IMR-90 (cell line): ENCODE results near the gene SV2C. TPM values are rescaled to one million over a fixed set of nuclear protein-coding genes. Genes with fewer than 3 reads are reported as not detected.

ENCODE experiments used
- ATAC-seq: fragments of 200-7000 bp; cut with Tn5 transposase; 2 replicates; pipeline ENCODE4 v1.9.1; 2020; ENCODE audit warnings: low read depth, mild to moderate bottlenecking, moderate library complexity
- BruUV-seq: library from RNA; stranded (reverse); fragments of 400-500 nt; replicated peaks from 2 replicates; lab custom pipeline; 2021; lab: Mats Ljungman, UMichigan
- CTCF ChIA-PET: fragments of 300-600 bp; formaldehyde crosslinking; extraction: SDS; loops from one replicate; lab custom pipeline; 2021; ENCODE audit warnings: antibody characterized with exemption; lab: Yijun Ruan, JAX
- POLR2A ChIA-PET: fragments of 300-600 bp; sonication (Branson Sonifier 250); formaldehyde crosslinking; loops from one replicate; lab custom pipeline; 2022; ENCODE audit warnings: antibody characterized with exemption; ENCODE audit not compliant: unreplicated experiment; lab: Charles Lee
- DNase-seq: peaks from one replicate; pipeline ENCODE4 v3.0.0; 2013
- H2AFZ ChIP-seq: replicated peaks from 2 replicates; pipeline ENCODE3; 2013; ENCODE audit warnings: low read length, mild to moderate bottlenecking; ENCODE audit not compliant: poor library complexity
- H2AK5ac ChIP-seq: 2 replicates; pipeline ENCODE4 v1.6.1; 2013; ENCODE audit warnings: low read depth, low read length, inconsistent platforms
- H2AK9ac ChIP-seq: replicated peaks from 2 replicates; pipeline ENCODE3; 2013; ENCODE audit warnings: mild to moderate bottlenecking, low read depth, low read length, moderate library complexity; ENCODE audit not compliant: poor library complexity
- H2BK120ac ChIP-seq: 2 replicates; pipeline ENCODE4 v1.6.1; 2013; ENCODE audit warnings: low read depth, low read length, inconsistent platforms
- H2BK15ac ChIP-seq: 3 replicates; pipeline ENCODE4 v1.6.1; 2013; ENCODE audit warnings: low read depth, low read length, inconsistent platforms
- H2BK20ac ChIP-seq: 2 replicates; pipeline ENCODE4 v1.6.1; 2013; ENCODE audit warnings: low read depth, mild to moderate bottlenecking, inconsistent platforms, low read length, moderate library complexity
- H2BK5ac ChIP-seq: 2 replicates; pipeline ENCODE4 v1.6.1; 2013; ENCODE audit warnings: mild to moderate bottlenecking, low read depth, low read length, inconsistent platforms; ENCODE audit not compliant: poor library complexity, severe bottlenecking
- H3K14ac ChIP-seq: replicated peaks from 2 replicates; pipeline ENCODE4 v1.6.1; 2013; ENCODE audit warnings: low read depth, low read length, inconsistent platforms
- H3K18ac ChIP-seq: 2 replicates; pipeline ENCODE4 v1.6.1; 2013; ENCODE audit warnings: low read depth, low read length, control low read depth
- H3K23ac ChIP-seq: 2 replicates; pipeline ENCODE4 v1.6.1; 2013; ENCODE audit warnings: low read depth, low read length, inconsistent platforms
- H3K27ac ChIP-seq: 2 replicates; pipeline ENCODE4 v1.5.1; 2013; ENCODE audit warnings: mild to moderate bottlenecking, control low read depth, low read length; ENCODE audit not compliant: insufficient read depth
- H3K27me3 ChIP-seq: 2 replicates; pipeline ENCODE4 v1.6.1; 2013; ENCODE audit warnings: low read length; ENCODE audit not compliant: control insufficient read depth, insufficient read depth
- H3K36me3 ChIP-seq: 2 replicates; pipeline ENCODE4 v1.6.1; 2013; ENCODE audit warnings: low read length, mixed read lengths; ENCODE audit not compliant: control insufficient read depth, insufficient read depth
- H3K4ac ChIP-seq: 2 replicates; pipeline ENCODE4 v1.6.1; 2013; ENCODE audit warnings: low read depth, low read length, inconsistent platforms
- H3K4me1 ChIP-seq: 2 replicates; pipeline ENCODE4 v1.6.1; 2013; ENCODE audit warnings: low read length, mixed read lengths; ENCODE audit not compliant: control insufficient read depth, insufficient read depth
- H3K4me2 ChIP-seq: 2 replicates; pipeline ENCODE4 v1.6.1; 2013; ENCODE audit warnings: low read depth, mild to moderate bottlenecking, control low read depth, low read length, moderate library complexity
- H3K4me3 ChIP-seq: 2 replicates; pipeline ENCODE4 v1.5.1; 2013; ENCODE audit warnings: low read depth, mild to moderate bottlenecking, control low read depth, low read length, moderate library complexity; ENCODE audit not compliant: insufficient read depth
- H3K56ac ChIP-seq: 2 replicates; pipeline ENCODE4 v1.6.1; 2013; ENCODE audit warnings: low read length, inconsistent platforms; ENCODE audit not compliant: insufficient read depth; ENCODE audit errors: extremely low read depth
- H3K79me1 ChIP-seq, 2 experiments: 2 replicates each; pipeline ENCODE4 v1.6.1; 2013; ENCODE audit warnings: low read length in 2 of 2, inconsistent platforms in 1 of 2, low read depth in 1 of 2
- H3K9ac ChIP-seq: 2 replicates; pipeline ENCODE4 v1.6.1; 2013; ENCODE audit warnings: low read depth, low read length, control low read depth
- H3K9me1 ChIP-seq: 2 replicates; pipeline ENCODE4 v1.6.1; 2013; ENCODE audit warnings: low read length, inconsistent platforms; ENCODE audit not compliant: insufficient read depth
- H3K9me3 ChIP-seq: 2 replicates; pipeline ENCODE4 v1.6.1; 2013; ENCODE audit warnings: low read length; ENCODE audit not compliant: control insufficient read depth, insufficient read depth
- H4K20me1 ChIP-seq: 2 replicates; pipeline ENCODE4 v1.6.1; 2013; ENCODE audit warnings: low read length, inconsistent platforms; ENCODE audit not compliant: insufficient read depth
- H4K5ac ChIP-seq: 2 replicates; pipeline ENCODE4 v1.6.1; 2013; ENCODE audit warnings: mild to moderate bottlenecking, low read depth, low read length, control low read depth
- H4K8ac ChIP-seq, 2 experiments: 2 replicates each; pipeline ENCODE4 v1.6.1; 2013; ENCODE audit warnings: low read depth in 2 of 2, low read length in 2 of 2, control low read depth in 1 of 2, inconsistent platforms in 1 of 2
- H4K91ac ChIP-seq: 2 replicates; pipeline ENCODE4 v1.6.1; 2013; ENCODE audit warnings: low read depth, low read length, inconsistent platforms; ENCODE audit not compliant: insufficient read depth
- BHLHE40 ChIP-seq: fragments of 150-350 bp; IDR thresholded peaks from 2 replicates; pipeline ENCODE4 v1.6.1; 2016; ENCODE audit warnings: mild to moderate bottlenecking, low read depth, low read length
- CEBPB ChIP-seq: IDR thresholded peaks from 2 replicates; pipeline ENCODE4 v1.6.1; 2012; ENCODE audit warnings: low read depth, low read length, improper control_type of control experiment
- CHD1 ChIP-seq: IDR thresholded peaks from 2 replicates; pipeline ENCODE4 v1.6.1; 2012; ENCODE audit warnings: low read depth, low read length, improper control_type of control experiment
- FOS ChIP-seq: fragments of 150-350 bp; IDR thresholded peaks from 2 replicates; pipeline ENCODE4 v1.6.1; 2016; ENCODE audit warnings: low read depth, low read length
- MAFK ChIP-seq: IDR thresholded peaks from 2 replicates; pipeline ENCODE4 v1.6.1; 2012; ENCODE audit warnings: low read depth, low read length, improper control_type of control experiment
- MAZ ChIP-seq: IDR thresholded peaks from 2 replicates; pipeline ENCODE4 v1.6.1; 2012; ENCODE audit warnings: low read depth, mild to moderate bottlenecking, low read length, improper control_type of control experiment, moderate library complexity, borderline replicate concordance
- MXI1 ChIP-seq: IDR thresholded peaks from 2 replicates; pipeline ENCODE4 v1.6.1; 2012; ENCODE audit warnings: low read depth, mild to moderate bottlenecking, low read length, moderate library complexity, borderline replicate concordance
- NFE2L2 ChIP-seq: fragments of 150-350 bp; IDR thresholded peaks from 2 replicates; pipeline ENCODE4 v1.6.1; 2016; ENCODE audit warnings: low read depth, mild to moderate bottlenecking, low read length
- POLR2A ChIP-seq: IDR thresholded peaks from 2 replicates; pipeline ENCODE4 v1.6.1; 2012; ENCODE audit warnings: mild to moderate bottlenecking, low read depth, low read length
- RAD21 ChIP-seq: IDR thresholded peaks from 2 replicates; pipeline ENCODE4 v1.6.1; 2012; ENCODE audit warnings: low read length, improper control_type of control experiment
- RCOR1 ChIP-seq: IDR thresholded peaks from 2 replicates; pipeline ENCODE4 v1.6.1; 2012; ENCODE audit warnings: mild to moderate bottlenecking, low read length, improper control_type of control experiment; ENCODE audit not compliant: insufficient replicate concordance
- RFX5 ChIP-seq: IDR thresholded peaks from 2 replicates; pipeline ENCODE4 v1.8.0; 2012; ENCODE audit warnings: low read depth, mild to moderate bottlenecking, low read length, moderate library complexity
- WGBS, 2 experiments: methylation state at CpG; one replicate each; pipeline versions ENCODE4 v1.1.5 to v1.1.7; 2013; ENCODE audit warnings: missing lambda C conversion rate in 2 of 2; ENCODE audit not compliant: insufficient read length in 1 of 2; ENCODE audit errors: extremely low coverage in 2 of 2; 5-methylcytosine and 5-hydroxymethylcytosine counted together
- dilution Hi-C: fragments of 300-500 bp; cut with HindIII; formaldehyde crosslinking; loops from one replicate; pipeline ENCODE4 v1.14.3; 2018; ENCODE audit warnings: low sequenced_read_pairs; ENCODE audit not compliant: unreplicated experiment
- in situ Hi-C: fragments of 300-500 bp; cut with MboI; formaldehyde crosslinking; loops from 3 replicates; pipeline ENCODE4 v1.14.3; 2019; ENCODE audit warnings: low sequenced_read_pairs, inconsistent platforms, mixed read lengths
- intact Hi-C: fragments of 100-400 bp; cut with micrococcal nuclease; formaldehyde crosslinking; loops from 2 replicates; pipeline ENCODE4 v1.10.0; 2022
- polyA plus RNA-seq, 3 experiments: library from polyadenylated mRNA; depleted of rRNA; stranded (reverse); fragments of >200 nt; gene quantifications; 2 replicates each; pipeline ENCODE4 v1.2.3, GENCODE V29; 2012; ENCODE audit warnings: low replicate concordance in 1 of 3
- total RNA-seq: library from RNA; depleted of rRNA; stranded (reverse); fragments of >200 nt; gene quantifications from 2 replicates; pipeline ENCODE4 v1.2.3, GENCODE V29; 2012
- TF ChIP-seq, protein P1 (sequence below): conservative IDR thresholded peaks from 2 replicates; pipeline ENCODE4 v1.5.1; 2012; ENCODE audit warnings: mild to moderate bottlenecking, low read depth, low read length, improper control_type of control experiment
- TF ChIP-seq, protein P2 (sequence below): fragments of 150-350 bp; IDR thresholded peaks from 2 replicates; pipeline ENCODE4 v1.6.1; 2016; ENCODE audit warnings: low read depth, mild to moderate bottlenecking, low read length, moderate library complexity, borderline replicate concordance
- TF ChIP-seq, protein P3 (sequence below): fragments of 150-350 bp; IDR thresholded peaks from 2 replicates; pipeline ENCODE4 v1.6.1; 2017; ENCODE audit warnings: mild to moderate bottlenecking, antibody characterized with exemption, low read length, low read depth

Gene SV2C
- total and polyA plus RNA-seq, 2 of the 4 experiments (the other 2 are of a cell fraction): not detected

DNA sequence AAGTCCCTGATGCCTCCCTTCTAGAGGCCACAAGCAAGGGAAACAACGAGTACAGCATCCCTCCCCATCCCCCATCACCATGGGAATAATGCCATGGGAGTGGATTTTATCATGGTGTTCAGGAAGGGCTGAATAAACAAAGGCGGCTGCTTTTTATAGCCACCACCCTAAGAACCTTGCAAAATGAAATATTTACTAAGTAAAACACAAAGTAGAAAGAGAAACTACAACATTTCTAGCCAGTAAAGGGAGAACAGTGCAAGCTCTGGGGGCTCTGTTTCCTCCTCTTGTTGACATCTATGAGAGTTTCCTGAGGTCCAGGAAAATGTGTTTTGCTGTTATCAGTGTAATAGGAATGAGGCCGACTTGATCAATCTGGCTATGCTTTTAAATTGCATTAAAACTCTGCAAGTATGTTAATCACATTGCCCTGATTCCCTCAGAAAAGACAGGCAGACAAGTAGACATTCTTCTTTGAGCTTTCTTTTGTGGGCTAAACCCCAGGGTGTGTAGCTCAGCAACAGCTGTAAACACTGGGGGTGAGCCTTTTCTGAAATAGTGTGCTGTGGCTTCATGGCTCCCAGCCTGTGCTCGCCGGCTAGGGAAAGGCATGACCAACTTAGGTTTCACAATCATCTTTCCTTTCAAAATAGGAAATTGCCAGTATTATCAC, 31.1 kb downstream of the SV2C start:
- Histone ChIP-seq H2BK20ac (no peak overlapping the region), H3K56ac (no peak overlapping the region), H2AK5ac (no peak overlapping the region), H3K27me3 (no peaks in the 10 kb centered on the region), H3K23ac (no peak overlapping the region), H3K9ac (no peak overlapping the region), H3K18ac (no peak overlapping the region), H4K20me1 (no peaks in the 10 kb centered on the region), H2AFZ (no peak overlapping the region), H2BK120ac (no peak overlapping the region), H3K9me1 (no peaks in the 10 kb centered on the region), H2BK15ac (no peak overlapping the region), H3K14ac (no peak overlapping the region), H3K36me3 (no peaks in the 10 kb centered on the region), H4K91ac (no peak overlapping the region), H2BK5ac (no peak overlapping the region), H3K79me1 (no peaks in the 10 kb centered on the region), H3K27ac (no peak overlapping the region), H4K8ac (no peak overlapping the region), H3K9me3 (no peaks in the 10 kb centered on the region), H3K4ac (no peak overlapping the region), H3K4me1 (no peaks in the 10 kb centered on the region), H3K4me3 (no peak overlapping the region), H4K5ac (no peak overlapping the region), H2AK9ac (no peak overlapping the region), H3K4me2 (no peak overlapping the region)
- dilution Hi-C loops: no loop called here
- ATAC-seq (no peak), DNase-seq (no peak)
- ChIA-PET CTCF (no interaction called here), POLR2A (no interaction called here)
- no CpG with 5 or more reads among the region's 5 CpGs for WGBS, 2 experiments
- TF ChIP-seq FOS (no peak), RAD21 (no peak), MAFK (no peak), NFE2L2 (no peak), CEBPB (no peak), RFX5 (no peak), MXI1 (no peak), POLR2A (no peak), CHD1 (no peak), RCOR1 (no peak), MAZ (no peak), BHLHE40 (no peak)
- TF ChIP-seq, protein P1, sequence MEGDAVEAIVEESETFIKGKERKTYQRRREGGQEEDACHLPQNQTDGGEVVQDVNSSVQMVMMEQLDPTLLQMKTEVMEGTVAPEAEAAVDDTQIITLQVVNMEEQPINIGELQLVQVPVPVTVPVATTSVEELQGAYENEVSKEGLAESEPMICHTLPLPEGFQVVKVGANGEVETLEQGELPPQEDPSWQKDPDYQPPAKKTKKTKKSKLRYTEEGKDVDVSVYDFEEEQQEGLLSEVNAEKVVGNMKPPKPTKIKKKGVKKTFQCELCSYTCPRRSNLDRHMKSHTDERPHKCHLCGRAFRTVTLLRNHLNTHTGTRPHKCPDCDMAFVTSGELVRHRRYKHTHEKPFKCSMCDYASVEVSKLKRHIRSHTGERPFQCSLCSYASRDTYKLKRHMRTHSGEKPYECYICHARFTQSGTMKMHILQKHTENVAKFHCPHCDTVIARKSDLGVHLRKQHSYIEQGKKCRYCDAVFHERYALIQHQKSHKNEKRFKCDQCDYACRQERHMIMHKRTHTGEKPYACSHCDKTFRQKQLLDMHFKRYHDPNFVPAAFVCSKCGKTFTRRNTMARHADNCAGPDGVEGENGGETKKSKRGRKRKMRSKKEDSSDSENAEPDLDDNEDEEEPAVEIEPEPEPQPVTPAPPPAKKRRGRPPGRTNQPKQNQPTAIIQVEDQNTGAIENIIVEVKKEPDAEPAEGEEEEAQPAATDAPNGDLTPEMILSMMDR: no peak
- TF ChIP-seq, protein P2, sequence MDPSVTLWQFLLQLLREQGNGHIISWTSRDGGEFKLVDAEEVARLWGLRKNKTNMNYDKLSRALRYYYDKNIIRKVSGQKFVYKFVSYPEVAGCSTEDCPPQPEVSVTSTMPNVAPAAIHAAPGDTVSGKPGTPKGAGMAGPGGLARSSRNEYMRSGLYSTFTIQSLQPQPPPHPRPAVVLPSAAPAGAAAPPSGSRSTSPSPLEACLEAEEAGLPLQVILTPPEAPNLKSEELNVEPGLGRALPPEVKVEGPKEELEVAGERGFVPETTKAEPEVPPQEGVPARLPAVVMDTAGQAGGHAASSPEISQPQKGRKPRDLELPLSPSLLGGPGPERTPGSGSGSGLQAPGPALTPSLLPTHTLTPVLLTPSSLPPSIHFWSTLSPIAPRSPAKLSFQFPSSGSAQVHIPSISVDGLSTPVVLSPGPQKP: no peak
- TF ChIP-seq, protein P3, sequence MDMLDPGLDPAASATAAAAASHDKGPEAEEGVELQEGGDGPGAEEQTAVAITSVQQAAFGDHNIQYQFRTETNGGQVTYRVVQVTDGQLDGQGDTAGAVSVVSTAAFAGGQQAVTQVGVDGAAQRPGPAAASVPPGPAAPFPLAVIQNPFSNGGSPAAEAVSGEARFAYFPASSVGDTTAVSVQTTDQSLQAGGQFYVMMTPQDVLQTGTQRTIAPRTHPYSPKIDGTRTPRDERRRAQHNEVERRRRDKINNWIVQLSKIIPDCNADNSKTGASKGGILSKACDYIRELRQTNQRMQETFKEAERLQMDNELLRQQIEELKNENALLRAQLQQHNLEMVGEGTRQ: no peak
- in situ Hi-C loops: no loop called here
- no TSS peak for BruUV-seq
- intact Hi-C loops: no loop called here
